ENCODE data around the gene PLA2G4D. TPM values are rescaled to one million over a fixed set of nuclear protein-coding genes. Genes with fewer than 3 reads are reported as not detected.

The PLA2G4D gene
- total RNA-seq, 1 experiment from 2014 or later = not detected

GRCh38 chr15:42033214-42033873, 61.0 kb downstream of the PLA2G4D start:
- DNase-seq = no peak
- Histone ChIP-seq H3K4me3 (no peak overlapping the region), H3K9me3 (no peaks in the 10 kb centered on the region), H3K36me3 (no peaks in the 10 kb centered on the region), H3K27me3 (no peaks in the 10 kb centered on the region)

DNA sequence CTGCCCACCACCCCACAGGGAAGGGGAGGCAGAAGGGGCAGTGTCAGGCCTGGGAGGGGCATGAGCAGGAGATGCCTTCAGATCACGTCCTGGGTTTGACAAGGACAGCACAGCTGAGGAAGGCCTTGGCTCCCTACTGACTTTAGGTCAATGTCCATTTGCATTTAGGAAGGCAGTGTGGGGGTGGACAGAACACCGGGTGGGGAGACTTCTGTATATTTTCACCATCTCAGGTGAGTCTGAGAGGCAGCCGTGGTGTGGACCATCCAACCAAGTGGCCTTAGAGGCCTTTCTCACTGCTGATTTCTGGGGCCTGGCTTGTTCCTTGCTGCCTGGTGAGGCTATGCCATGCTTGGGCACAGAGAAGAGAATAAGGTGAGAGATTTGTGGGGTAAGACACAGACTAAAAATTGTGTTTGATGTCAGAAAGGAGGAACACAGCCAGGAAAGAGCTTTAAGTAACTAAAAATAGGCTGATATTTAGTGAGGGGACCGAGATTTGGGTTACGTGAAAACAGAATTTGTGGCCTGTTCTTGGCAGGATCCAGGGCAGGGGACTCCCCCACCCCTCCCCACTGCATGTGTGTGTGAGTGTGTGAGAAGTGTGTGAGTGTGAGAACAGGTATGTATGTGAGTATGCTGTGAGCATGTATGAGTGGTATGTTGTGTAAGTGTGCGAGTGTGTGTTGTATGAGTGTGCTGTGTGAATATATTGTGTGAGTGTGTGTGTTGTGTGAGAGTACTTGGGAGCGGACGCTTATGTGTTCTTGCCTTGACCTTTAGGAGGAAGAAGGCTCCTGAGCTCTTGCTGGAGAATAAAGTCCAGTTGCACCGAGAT, 61.8 kb downstream of the PLA2G4D start:
- H3K27me3 ChIP-seq = no peaks in the 10 kb centered on the region
- H3K4me3 ChIP-seq = no peak overlapping the region
- no peak for DNase-seq
- no peaks in the 10 kb centered on the region for H3K9me3 ChIP-seq
- no peaks in the 10 kb centered on the region for H3K36me3 ChIP-seq

GRCh38 chr15:42031198-42031915, 63.0 kb downstream of the PLA2G4D start:
- no peaks in the 10 kb centered on the region for H3K9me3 ChIP-seq
- no peaks in the 10 kb centered on the region for H3K27me3 ChIP-seq
- H3K36me3 ChIP-seq = no peaks in the 10 kb centered on the region
- no peak overlapping the region for H3K4me3 ChIP-seq
- peak; percentile 71 for DNase-seq

DNA sequence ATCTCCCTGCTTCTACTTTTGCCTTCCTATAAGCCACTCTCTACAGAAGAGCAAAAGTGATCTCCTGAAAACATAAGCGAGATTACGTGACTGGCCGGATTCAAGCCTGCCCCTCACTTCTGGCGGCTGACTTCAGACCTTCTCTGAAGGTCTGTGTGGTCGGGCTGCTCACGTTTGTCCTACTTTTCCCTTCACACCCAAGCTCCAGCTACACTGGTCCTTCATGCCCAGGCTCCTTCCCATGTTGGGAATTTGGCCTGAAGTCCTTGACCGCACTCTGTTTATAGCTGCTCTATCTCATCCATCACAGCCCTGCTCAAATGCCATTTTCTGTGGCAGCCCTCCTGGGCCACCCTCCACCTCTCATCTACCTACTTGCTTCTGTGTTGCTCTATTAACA, 66.8 kb downstream of the PLA2G4D start:
- no peak for DNase-seq
- Histone ChIP-seq H3K27me3 (no peaks in the 10 kb centered on the region), H3K4me3 (no peak overlapping the region), H3K36me3 (no peaks in the 10 kb centered on the region), H3K9me3 (no peaks in the 10 kb centered on the region)

DNA sequence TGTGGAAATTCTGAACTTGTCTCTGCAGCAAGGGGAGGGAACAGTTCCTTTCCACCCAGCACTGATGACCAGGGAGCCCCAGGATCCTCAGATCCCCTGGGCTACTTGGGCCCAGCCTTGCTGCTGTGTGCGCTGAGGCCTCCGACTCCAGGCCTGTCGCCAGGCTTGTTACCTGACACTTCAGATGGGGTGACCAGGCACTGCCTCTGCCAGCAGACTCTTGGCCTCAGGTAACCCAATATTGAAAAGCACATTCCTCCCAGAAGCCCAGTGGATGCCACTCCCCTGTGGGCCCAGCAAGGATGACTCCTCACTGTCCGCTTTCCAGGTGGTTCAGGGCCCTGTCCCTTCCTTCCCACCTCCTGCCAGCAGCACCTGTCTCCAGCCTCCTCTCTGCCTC, 70.1 kb downstream of the PLA2G4D start:
- Histone ChIP-seq H3K9me3 (no peaks in the 10 kb centered on the region), H3K4me3 (no peak overlapping the region), H3K27me3 (no peaks in the 10 kb centered on the region), H3K36me3 (no peaks in the 10 kb centered on the region)
- DNase-seq = no peak

- DNase-seq = no peak
- Histone ChIP-seq H3K27me3 (no peaks in the 10 kb centered on the region), H3K36me3 (no peaks in the 10 kb centered on the region), H3K4me3 (no peak overlapping the region), H3K9me3 (no peaks in the 10 kb centered on the region)
Measured at GRCh38 chr15:42021593-42021992, 72.8 kb downstream of the PLA2G4D start.

DNA sequence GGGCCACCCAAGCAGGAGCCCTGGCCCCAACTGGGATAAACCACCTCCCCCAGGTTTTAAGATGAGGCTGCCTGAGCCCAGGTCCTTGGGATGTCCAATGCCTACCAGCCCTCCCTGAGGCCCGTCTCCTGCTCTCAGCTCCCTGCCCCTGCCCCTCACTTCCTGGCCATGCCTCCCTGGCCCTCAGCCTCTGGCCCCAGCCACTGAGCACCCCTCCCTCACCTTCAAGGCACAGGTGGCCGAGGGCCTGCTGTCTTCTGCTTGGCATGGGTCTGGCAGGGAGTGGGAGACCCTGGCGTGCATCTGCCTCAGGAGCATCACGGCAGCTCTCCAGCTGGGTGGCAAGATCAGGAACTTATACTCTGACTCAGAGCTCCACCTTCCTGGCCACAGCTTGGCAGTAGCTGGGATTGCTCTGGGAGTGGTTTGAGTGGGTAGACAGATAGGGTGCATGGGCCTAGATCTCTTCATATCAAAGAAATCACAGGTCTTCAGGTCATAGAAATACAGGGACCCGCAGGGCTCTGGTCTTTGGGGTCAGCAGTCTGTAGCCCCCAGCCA, 73.6 kb downstream of the PLA2G4D start, which contains the start of gene PLA2G4E:
PLA2G4E (minus strand) TSS at position 330 of the 561 bp plus-strand sequence; CDS start at position 318, 12 bp downstream.
- Histone ChIP-seq H3K4me3 (no peak within 1 kb of the TSS), H3K36me3 (no peaks in the 10 kb centered on the region), H3K27me3 (no peaks in the 10 kb centered on the region), H3K9me3 (no peaks in the 10 kb centered on the region)
- DNase-seq = peak; percentile 54

DNA sequence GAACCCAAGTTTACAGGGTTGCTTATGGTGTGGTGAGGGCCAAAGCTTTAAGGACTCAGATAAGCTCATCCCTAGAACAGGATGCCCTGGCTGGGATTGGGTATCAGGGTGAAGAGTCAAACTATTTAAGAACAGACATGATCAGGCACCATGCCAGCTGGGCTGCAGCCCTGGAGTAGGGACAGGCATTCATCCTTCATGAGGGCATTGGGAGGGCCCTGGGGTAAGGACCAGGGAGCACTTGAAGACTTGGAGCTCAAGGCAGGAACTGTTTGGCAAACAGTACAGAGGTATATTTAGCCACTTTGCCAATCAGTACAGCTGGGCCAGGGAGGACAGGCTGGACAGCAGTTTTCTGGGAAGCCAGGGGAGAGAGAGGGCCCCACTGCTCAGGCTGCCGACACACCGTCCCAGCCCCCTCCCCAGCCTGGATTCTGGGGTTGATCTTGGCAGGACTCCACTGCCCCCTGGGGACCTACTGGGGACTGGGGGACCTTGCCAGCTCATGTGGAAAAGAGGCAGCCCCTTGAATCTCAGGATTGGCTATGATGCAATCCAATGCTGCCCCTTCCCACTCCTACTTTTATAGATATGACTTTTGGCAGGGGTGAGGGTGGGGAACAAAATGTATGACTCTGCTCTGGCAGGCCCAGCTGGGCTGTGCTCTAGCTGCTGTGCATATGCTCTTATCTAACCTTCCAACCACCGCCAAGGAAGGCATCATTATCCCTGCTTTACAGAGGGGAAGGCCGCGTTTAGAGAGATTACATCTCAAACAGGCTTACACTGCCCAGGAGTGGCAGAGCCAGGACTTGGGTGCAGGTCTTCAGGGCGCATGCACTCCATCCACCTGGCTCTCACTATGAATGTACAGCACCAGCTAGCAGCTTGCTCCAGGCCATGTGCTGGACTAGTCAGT, 75.8 kb downstream of the PLA2G4D start:
- Histone ChIP-seq H3K4me3 (no peak overlapping the region), H3K9me3 (no peaks in the 10 kb centered on the region), H3K36me3 (no peaks in the 10 kb centered on the region), H3K27me3 (no peaks in the 10 kb centered on the region)
- no peak for DNase-seq

Other genes with a start within 250 kb of the PLA2G4D start
- 2.4 and 3.4 TPM in 2 replicates for gene SPTBN5, start 200.5 kb downstream of the PLA2G4D start, total RNA-seq (2014; rRNA removed; shearing (Covaris generic); ENCODE audit: low replicate concordance)
- 10.7 and 15.9 TPM in 2 replicates for gene EHD4, start 122.0 kb downstream of the PLA2G4D start, total RNA-seq (2014; rRNA removed; shearing (Covaris generic); ENCODE audit: low replicate concordance)
- not detected in 2 replicates for gene PLA2G4E, start 73.5 kb downstream of the PLA2G4D start, total RNA-seq (2014; rRNA removed; shearing (Covaris generic); ENCODE audit: low replicate concordance)
- not detected in 2 replicates for gene PLA2G4F, start 62.1 kb upstream of the PLA2G4D start, total RNA-seq (2014; rRNA removed; shearing (Covaris generic); ENCODE audit: low replicate concordance)
- gene VPS39, start 113.7 kb upstream of the PLA2G4D start, total RNA-seq (2014; rRNA removed; shearing (Covaris generic); ENCODE audit: low replicate concordance) = 8.7 and 16.3 TPM in 2 replicates
- gene GANC, start 178.6 kb upstream of the PLA2G4D start, total RNA-seq (2014; rRNA removed; shearing (Covaris generic); ENCODE audit: low replicate concordance) = 2.1 and 7.4 TPM in 2 replicates
- 35.9 and 50.4 TPM in 2 replicates for gene TMEM87A, start 178.9 kb upstream of the PLA2G4D start, total RNA-seq (2014; rRNA removed; shearing (Covaris generic); ENCODE audit: low replicate concordance)

All from MG63 (cell line).